Subcutaneous adipose tissue (tissue), 4 donors: ENCODE measurements around the gene AQP12B. TPM values are rescaled to one million over a fixed set of nuclear protein-coding genes. Genes with fewer than 3 reads are reported as not detected.

Experiments
- total RNA-seq, 4 donors: library from RNA; depleted of rRNA; stranded (reverse); fragments of >200 nt; gene quantifications; one replicate each; pipeline ENCODE4 v1.1.0, GENCODE V29; 2016
- TF ChIP-seq, protein P1 (sequence below): fragments of 450-650 bp; IDR thresholded peaks from one replicate; pipeline ENCODE4 v1.5.1; 2016; ENCODE audit warnings: low read depth, mild to moderate bottlenecking, control low read depth, antibody characterized with exemption, moderate library complexity

The AQP12B gene
- total RNA-seq, 4 donors from 2014 or later, result not detected

GRCh38 chr2:240642806-240643092, 39.9 kb downstream of the AQP12B start:
- TF ChIP-seq, protein P1, sequence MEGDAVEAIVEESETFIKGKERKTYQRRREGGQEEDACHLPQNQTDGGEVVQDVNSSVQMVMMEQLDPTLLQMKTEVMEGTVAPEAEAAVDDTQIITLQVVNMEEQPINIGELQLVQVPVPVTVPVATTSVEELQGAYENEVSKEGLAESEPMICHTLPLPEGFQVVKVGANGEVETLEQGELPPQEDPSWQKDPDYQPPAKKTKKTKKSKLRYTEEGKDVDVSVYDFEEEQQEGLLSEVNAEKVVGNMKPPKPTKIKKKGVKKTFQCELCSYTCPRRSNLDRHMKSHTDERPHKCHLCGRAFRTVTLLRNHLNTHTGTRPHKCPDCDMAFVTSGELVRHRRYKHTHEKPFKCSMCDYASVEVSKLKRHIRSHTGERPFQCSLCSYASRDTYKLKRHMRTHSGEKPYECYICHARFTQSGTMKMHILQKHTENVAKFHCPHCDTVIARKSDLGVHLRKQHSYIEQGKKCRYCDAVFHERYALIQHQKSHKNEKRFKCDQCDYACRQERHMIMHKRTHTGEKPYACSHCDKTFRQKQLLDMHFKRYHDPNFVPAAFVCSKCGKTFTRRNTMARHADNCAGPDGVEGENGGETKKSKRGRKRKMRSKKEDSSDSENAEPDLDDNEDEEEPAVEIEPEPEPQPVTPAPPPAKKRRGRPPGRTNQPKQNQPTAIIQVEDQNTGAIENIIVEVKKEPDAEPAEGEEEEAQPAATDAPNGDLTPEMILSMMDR, result no peak

DNA sequence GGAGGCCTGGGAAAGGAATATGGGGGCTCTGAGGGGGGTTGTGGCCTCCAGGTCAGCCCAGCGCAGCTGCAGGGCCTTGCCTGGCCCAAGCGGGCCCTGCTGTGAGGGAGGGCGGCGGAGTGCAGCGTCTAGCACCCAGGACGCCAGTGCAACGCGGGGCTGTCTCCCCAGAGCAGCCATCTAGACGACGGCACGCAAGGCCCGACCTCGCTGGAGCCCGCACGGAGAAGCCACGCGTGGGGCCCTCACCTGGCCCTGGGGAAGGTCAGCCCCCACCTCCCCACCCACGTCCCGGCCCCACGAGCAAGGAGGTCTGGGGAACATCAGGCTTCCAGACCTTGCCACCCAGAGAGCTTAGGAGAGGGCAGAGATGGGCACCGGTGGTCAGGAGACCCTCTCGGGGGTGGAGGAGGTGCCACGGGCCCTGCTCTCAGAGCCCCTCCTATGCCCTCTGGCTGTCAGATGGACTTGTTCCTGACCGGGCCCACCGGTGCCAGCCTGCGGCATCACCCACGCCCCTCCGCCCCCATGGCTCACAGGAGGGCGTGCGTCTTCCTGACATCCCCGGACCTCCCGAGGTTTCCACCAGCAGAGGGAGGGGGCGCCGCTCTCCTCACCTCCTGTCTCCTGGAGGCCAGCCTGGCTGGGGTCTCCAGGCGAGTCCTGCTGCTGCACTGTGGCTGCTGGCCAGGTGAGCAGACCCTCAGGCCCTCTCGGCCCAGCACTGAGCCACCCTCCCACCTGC, 40.5 kb downstream of the AQP12B start:
- TF ChIP-seq, protein P1, result no peak

DNA sequence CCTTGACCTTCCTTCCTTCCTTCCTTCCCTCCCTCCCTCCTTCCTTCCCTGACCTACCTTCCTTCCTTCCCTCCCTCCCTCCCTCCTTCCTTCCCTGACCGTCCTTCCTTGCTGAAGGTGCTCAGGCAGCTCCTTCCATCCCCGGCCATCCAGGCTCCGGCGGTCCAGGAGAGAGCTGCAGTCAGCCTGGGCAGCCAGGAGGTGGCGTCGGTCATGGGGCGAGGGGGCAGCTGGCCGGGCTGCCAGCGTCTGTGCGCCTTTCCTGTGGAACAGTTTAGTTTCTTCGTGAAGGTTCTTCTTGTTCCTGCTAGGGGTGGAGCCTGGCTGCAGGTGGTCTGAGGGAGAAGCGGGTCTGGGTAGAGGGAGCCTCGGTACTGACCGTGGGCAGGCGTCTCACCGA, 41.7 kb downstream of the AQP12B start:
- TF ChIP-seq, protein P1, result no peak

- TF ChIP-seq, protein P1, result no peak
Observed at GRCh38 chr2:240639566-240639965, 43.1 kb downstream of the AQP12B start.

- TF ChIP-seq, protein P1, result no peak
Observed at GRCh38 chr2:240638512-240639160, 44.0 kb downstream of the AQP12B start.

GRCh38 chr2:240637901-240638345, 44.8 kb downstream of the AQP12B start:
- TF ChIP-seq, protein P1, result no peak

DNA sequence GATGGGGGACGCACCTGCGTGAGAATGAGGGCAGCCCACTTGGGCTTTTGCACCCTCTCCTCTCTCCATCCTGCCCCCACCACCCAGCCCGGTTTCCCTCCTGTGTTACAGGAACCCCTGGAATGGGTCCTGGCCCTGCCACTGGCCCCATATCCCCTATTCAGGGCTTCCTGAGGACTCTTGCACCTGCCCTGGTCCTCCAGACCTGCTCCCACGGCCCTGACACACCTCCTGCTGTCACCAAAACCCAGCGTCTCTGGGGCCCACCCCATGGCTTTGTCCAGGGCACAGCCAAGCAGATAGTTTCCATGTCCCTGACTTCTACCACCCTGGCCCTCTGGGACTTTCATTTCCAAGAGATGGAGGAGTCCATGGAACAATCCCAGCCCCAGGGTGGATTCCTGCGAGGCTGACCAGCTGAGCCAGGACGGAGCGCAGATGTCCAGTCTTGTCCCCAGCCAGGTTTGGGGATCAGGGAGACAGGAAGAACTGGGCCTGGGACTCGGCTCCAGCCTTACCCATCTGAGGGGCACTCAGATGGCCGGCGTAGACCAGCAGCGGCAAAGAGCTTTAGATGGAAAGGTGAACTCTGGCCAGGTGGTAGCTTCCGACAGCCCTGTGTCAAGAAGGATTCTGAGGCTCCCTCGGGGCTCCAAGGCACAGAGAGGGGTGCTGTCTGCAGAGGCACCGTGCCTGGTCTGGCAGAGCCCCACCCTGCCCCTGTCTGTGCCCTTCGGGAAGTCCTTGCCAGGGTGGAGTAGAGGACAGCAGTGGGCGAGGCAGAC, 45.4 kb downstream of the AQP12B start:
- TF ChIP-seq, protein P1, result no peak
